OCI-LY7 (cell line): Measurements from ENCODE around the gene PVALEF. TPM values are rescaled to one million over a fixed set of nuclear protein-coding genes. Genes with fewer than 3 reads are reported as not detected.

Experiments used
- BruUV-seq: library from RNA; stranded (reverse); fragments of 400-500 nt; replicated peaks from 2 replicates; lab custom pipeline; 2021; lab: Mats Ljungman, UMichigan
- CTCF ChIA-PET: fragments of 300-600 bp; sonication (Branson Sonifier 250); formaldehyde crosslinking; loops from one replicate; lab custom pipeline; 2022; ENCODE audit warnings: antibody characterized with exemption; ENCODE audit not compliant: unreplicated experiment; lab: Charles Lee
- POLR2A ChIA-PET: fragments of 300-600 bp; sonication (Branson Sonifier 250); formaldehyde crosslinking; loops from one replicate; lab custom pipeline; 2022; ENCODE audit warnings: antibody characterized with exemption; lab: Charles Lee
- DNase-seq: peaks from one replicate; pipeline ENCODE4 v3.0.0-alpha.2; 2015; ENCODE audit warnings: low spot score
- H2AFZ ChIP-seq: fragments of 200-600 bp; sonication (generic), shearing (Covaris generic); 2 replicates; pipeline ENCODE4 v1.6.1; 2014; ENCODE audit warnings: mild to moderate bottlenecking, antibody characterized with exemption, low read length, moderate library complexity
- H3K27ac ChIP-seq: fragments of 200-600 bp; sonication (generic); 2 replicates; pipeline ENCODE4 v1.5.1; 2014; ENCODE audit warnings: mixed run types, low read depth, mild to moderate bottlenecking, moderate library complexity, low read length, inconsistent platforms; ENCODE audit not compliant: poor library complexity, severe bottlenecking
- H3K36me3 ChIP-seq: fragments of 200-600 bp; sonication (generic); 2 replicates; pipeline ENCODE4 v1.6.1; 2014; ENCODE audit warnings: mild to moderate bottlenecking, antibody characterized with exemption, low read length, moderate library complexity, mixed read lengths; ENCODE audit not compliant: insufficient read depth
- H3K4me1 ChIP-seq: fragments of 200-600 bp; sonication (generic); 2 replicates; pipeline ENCODE4 v1.5.1; 2014; ENCODE audit warnings: mild to moderate bottlenecking, low read length; ENCODE audit not compliant: insufficient read depth, poor library complexity, severe bottlenecking
- H3K4me2 ChIP-seq: fragments of 200-600 bp; sonication (generic); 2 replicates; pipeline ENCODE4 v1.6.1; 2014; ENCODE audit warnings: mild to moderate bottlenecking, low read length
- H3K4me3 ChIP-seq: fragments of 200-600 bp; sonication (generic); 2 replicates; pipeline ENCODE4 v1.5.1; 2014; ENCODE audit warnings: mild to moderate bottlenecking, low read depth, low read length; ENCODE audit not compliant: poor library complexity, severe bottlenecking
- H3K79me2 ChIP-seq: fragments of 200-600 bp; sonication (generic); 2 replicates; pipeline ENCODE4 v1.6.1; 2016; ENCODE audit warnings: low read depth, mild to moderate bottlenecking, low read length, moderate library complexity, mixed read lengths; ENCODE audit not compliant: insufficient read depth
- H3K9me2 ChIP-seq: fragments of 200-600 bp; sonication (generic); 2 replicates; pipeline ENCODE4 v1.6.1; 2016; ENCODE audit warnings: mild to moderate bottlenecking, low read length, mixed read lengths; ENCODE audit not compliant: insufficient read depth
- H3K9me3 ChIP-seq: fragments of 200-600 bp; sonication (generic); 2 replicates; pipeline ENCODE4 v1.6.1; 2014; ENCODE audit warnings: mild to moderate bottlenecking, mixed run types, low read length, mixed read lengths
- H4K20me1 ChIP-seq: fragments of 200-600 bp; sonication (generic); 2 replicates; pipeline ENCODE4 v1.6.1; 2014; ENCODE audit warnings: mild to moderate bottlenecking, antibody characterized with exemption, low read length, moderate library complexity, mixed read lengths; ENCODE audit not compliant: insufficient read depth
- CTCF ChIP-seq: fragments of 200-600 bp; sonication (generic); conservative IDR thresholded peaks from 2 replicates; pipeline ENCODE4 v1.5.1; 2014; ENCODE audit warnings: mild to moderate bottlenecking, antibody characterized with exemption, low read length, moderate library complexity, mixed read lengths
- EZH2phosphoT487 ChIP-seq: fragments of 200-600 bp; sonication (generic); IDR thresholded peaks from 2 replicates; pipeline ENCODE4 v1.6.1; 2018; ENCODE audit warnings: low read depth, borderline replicate concordance, mild to moderate bottlenecking, mixed run types, antibody characterized with exemption, low read length, moderate library complexity, mixed read lengths
- intact Hi-C: fragments of 100-400 bp; cut with micrococcal nuclease; formaldehyde crosslinking; loops from one replicate; pipeline ENCODE4 v1.10.0; 2022; ENCODE audit not compliant: unreplicated experiment
- total RNA-seq, 2 experiments: library from RNA; depleted of rRNA in 1 of 2; stranded (reverse); fragments of >200 nt in 1 of 2; shearing (Covaris generic) in 1 of 2; gene quantifications; 2 replicates each; pipeline ENCODE4 v1.2.3, GENCODE V29; 2014 to 2022

The PVALEF gene
- total RNA-seq, 2 experiments from 2014 or later = not detected

- Histone ChIP-seq H3K4me1 (peaks cover 7% of the 10 kb centered on the region), H3K79me2 (no peaks in the 10 kb centered on the region), H2AFZ (no peak overlapping the region), H3K9me2 (no peaks in the 10 kb centered on the region), H3K9me3 (no peaks in the 10 kb centered on the region), H4K20me1 (no peaks in the 10 kb centered on the region), H3K4me2 (no peak overlapping the region), H3K4me3 (no peak overlapping the region), H3K27ac (no peak overlapping the region), H3K36me3 (peaks cover 16% of the 10 kb centered on the region; the same call in 1 of the 2 replicates)
- no peak for DNase-seq
- ChIA-PET CTCF (no interaction called here), POLR2A (no interaction called here)
- intact Hi-C loops = no loop called here
- TF ChIP-seq EZH2phosphoT487 (no peak), CTCF (no peak)
- BruUV-seq = no TSS peak
These were observed 32.7 kb downstream of the PVALEF start for GRCh38 chr17:81197831-81198490.

DNA sequence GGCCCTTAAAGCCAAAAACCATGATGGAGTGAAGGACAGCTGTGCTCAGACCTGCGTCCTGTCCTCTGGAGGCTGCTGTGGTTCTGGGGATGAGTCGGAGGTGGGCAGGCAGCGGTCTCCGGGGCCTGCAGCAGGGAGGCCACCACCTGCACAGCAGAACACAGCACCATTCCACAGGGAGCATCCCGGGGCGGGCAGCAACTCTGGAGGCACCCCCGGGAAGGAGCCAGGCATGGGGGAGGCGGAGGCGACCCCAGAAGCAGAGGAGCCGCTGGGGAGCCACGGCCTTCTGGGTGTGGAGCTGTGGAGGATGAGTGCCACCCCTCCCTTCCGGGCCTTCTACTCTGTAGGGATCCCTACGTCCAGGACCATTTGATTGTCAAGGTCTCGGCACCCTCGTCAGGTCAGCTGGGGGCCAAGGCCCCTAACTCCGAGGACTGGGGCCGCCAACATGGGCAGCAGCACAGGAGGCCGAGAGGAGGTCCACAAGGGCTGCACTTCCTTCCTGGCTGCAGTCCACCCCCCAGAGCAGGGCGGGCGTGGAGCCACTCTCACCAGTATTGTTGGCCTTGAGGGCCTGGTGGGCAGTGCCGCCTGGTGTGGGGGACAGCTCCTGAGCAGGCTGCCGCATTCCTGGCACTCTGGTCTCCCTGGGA lies 33.6 kb downstream of the PVALEF start:
- no peak overlapping the region for H2AFZ ChIP-seq
- no peaks in the 10 kb centered on the region for H3K79me2 ChIP-seq
- ChIA-PET POLR2A (no interaction called here), CTCF (no interaction called here)
- BruUV-seq = no TSS peak
- H3K27ac ChIP-seq = no peak overlapping the region
- no peak overlapping the region for H3K4me2 ChIP-seq
- no peak overlapping the region for H3K4me3 ChIP-seq
- TF ChIP-seq EZH2phosphoT487 (no peak), CTCF (no peak)
- DNase-seq = no peak
- no peaks in the 10 kb centered on the region for H3K9me3 ChIP-seq
- intact Hi-C loops = no loop called here
- H3K36me3 ChIP-seq = peaks cover 25% of the 10 kb centered on the region
- H3K9me2 ChIP-seq = no peaks in the 10 kb centered on the region
- no peaks in the 10 kb centered on the region for H4K20me1 ChIP-seq
- peaks cover 7% of the 10 kb centered on the region for H3K4me1 ChIP-seq

DNA sequence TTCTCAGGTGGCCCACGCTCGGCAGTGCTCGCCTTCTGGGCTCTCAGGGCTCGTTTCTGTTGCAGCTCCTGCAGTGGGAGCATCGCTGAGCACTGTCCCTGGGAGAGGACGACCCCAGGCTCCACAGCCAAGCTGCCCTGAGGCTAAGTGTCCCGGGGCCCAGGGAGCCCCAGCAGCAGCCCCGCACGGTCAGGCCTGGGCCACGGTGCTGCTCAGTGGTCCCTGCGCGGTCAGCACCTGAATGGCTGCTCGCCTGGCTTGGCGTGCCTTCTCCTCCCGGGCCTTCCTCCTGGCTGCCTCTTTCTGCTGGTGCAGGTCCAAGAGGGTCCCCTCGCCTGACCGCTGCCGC lies 34.1 kb downstream of the PVALEF start:
- H3K79me2 ChIP-seq = no peaks in the 10 kb centered on the region
- no peaks in the 10 kb centered on the region for H3K9me3 ChIP-seq
- no peak overlapping the region for H2AFZ ChIP-seq
- no peak for DNase-seq
- no TSS peak for BruUV-seq
- no peaks in the 10 kb centered on the region for H4K20me1 ChIP-seq
- H3K9me2 ChIP-seq = no peaks in the 10 kb centered on the region
- no peak for TF ChIP-seq CTCF
- no peak for TF ChIP-seq EZH2phosphoT487
- no peak overlapping the region for H3K4me2 ChIP-seq
- CTCF ChIA-PET = no interaction called here
- H3K4me1 ChIP-seq = peaks cover 7% of the 10 kb centered on the region
- intact Hi-C loops = no loop called here
- no peak overlapping the region for H3K27ac ChIP-seq
- H3K4me3 ChIP-seq = no peak overlapping the region
- H3K36me3 ChIP-seq = peaks cover 29% of the 10 kb centered on the region
- POLR2A ChIA-PET = no interaction called here
